HepG2 (cell line): ENCODE data around the gene HMGN4. TPM values are rescaled to one million over a fixed set of nuclear protein-coding genes. Genes with fewer than 3 reads are reported as not detected.
A peak's percentile ranks its signal among the peaks of the same experiment; 100 is the strongest.

Source experiments
- GATAD2A ChIP-seq: IDR thresholded peaks from 2 replicates; pipeline ENCODE4 v1.6.1; 2016
- HOXA7 ChIP-seq: sonication (generic); formaldehyde crosslinking; IDR thresholded peaks from 2 replicates; pipeline ENCODE4 v1.8.1; 2022; ENCODE audit warnings: mild to moderate bottlenecking, missing genetic modification reagents, moderate library complexity
- KLF15 ChIP-seq: sonication (generic); formaldehyde crosslinking; IDR thresholded peaks from 2 replicates; pipeline ENCODE4 v1.8.1; 2023; ENCODE audit warnings: borderline replicate concordance, mild to moderate bottlenecking, inconsistent platforms, missing genetic modification reagents, mixed read lengths
- MYC ChIP-seq: sonication (generic); formaldehyde crosslinking; IDR thresholded peaks from 2 replicates; pipeline ENCODE4 v1.9.0; 2021; ENCODE audit warnings: missing genetic modification reagents, borderline replicate concordance
- NFE2 ChIP-seq: sonication (generic); formaldehyde crosslinking; IDR thresholded peaks from 2 replicates; pipeline ENCODE4 v1.4.0; 2020; ENCODE audit warnings: missing genetic modification reagents
- PLRG1 ChIP-seq: fragments of 450-650 bp; conservative IDR thresholded peaks from 2 replicates; pipeline ENCODE4 v1.6.1; 2016
- PPARG ChIP-seq: conservative IDR thresholded peaks from 2 replicates; pipeline ENCODE4 v1.6.1; 2016; ENCODE audit warnings: missing biosample characterization, missing genetic modification reagents
- PRMT3 ChIP-seq: sonication (generic); formaldehyde crosslinking; IDR thresholded peaks from 2 replicates; pipeline ENCODE4 v1.8.1; 2022; ENCODE audit warnings: low read depth, mild to moderate bottlenecking, moderate library complexity, missing genetic modification reagents, borderline replicate concordance
- RFX5 ChIP-seq: IDR thresholded peaks from 2 replicates; pipeline ENCODE4 v1.6.1; 2011; ENCODE audit warnings: low read depth, low read length, improper control_type of control experiment
- SIN3B ChIP-seq: fragments of 150-350 bp; IDR thresholded peaks from 2 replicates; pipeline ENCODE4 v1.6.1; 2014; ENCODE audit warnings: low read length
- TCF12 ChIP-seq, 2 experiments: fragments of 450-650 bp in 1 of 2; sonication (generic) in 1 of 2; formaldehyde crosslinking in 1 of 2; IDR thresholded peaks; 2 replicates each; pipeline versions ENCODE4 v1.6.1 to v1.8.0; 2017 to 2022; ENCODE audit warnings: antibody characterized with exemption in 1 of 2, mild to moderate bottlenecking in 1 of 2, missing genetic modification reagents in 1 of 2, moderate library complexity in 1 of 2
- TSC22D2 ChIP-seq: sonication (generic); formaldehyde crosslinking; IDR thresholded peaks from 2 replicates; pipeline ENCODE4 v1.5.1; 2020; ENCODE audit warnings: missing genetic modification reagents, mild to moderate bottlenecking, borderline replicate concordance
- XBP1 ChIP-seq: sonication (generic); formaldehyde crosslinking; IDR thresholded peaks from 2 replicates; pipeline ENCODE4 v1.5.0; 2020; ENCODE audit warnings: missing genetic modification reagents
- ZEB1 ChIP-seq: IDR thresholded peaks from 2 replicates; pipeline ENCODE4 v1.6.1; 2012; ENCODE audit warnings: mild to moderate bottlenecking, low read depth, inconsistent platforms; ENCODE audit not compliant: insufficient replicate concordance
- ZNF3 ChIP-seq: IDR thresholded peaks from 2 replicates; pipeline ENCODE4 v1.7.0; 2017; ENCODE audit warnings: inconsistent platforms
- ZNF30 ChIP-seq: sonication (generic); formaldehyde crosslinking; IDR thresholded peaks from 2 replicates; pipeline ENCODE4 v1.5.0; 2020; ENCODE audit warnings: mild to moderate bottlenecking, missing genetic modification reagents
- ZNF557 ChIP-seq: sonication (generic); formaldehyde crosslinking; IDR thresholded peaks from 2 replicates; pipeline ENCODE4 v1.4.0; 2020; ENCODE audit warnings: missing genetic modification reagents
- ZNF777 ChIP-seq: sonication (generic); formaldehyde crosslinking; IDR thresholded peaks from 2 replicates; pipeline ENCODE4 v1.4.0; 2020; ENCODE audit warnings: missing genetic modification reagents
- ZNF850 ChIP-seq: sonication (generic); formaldehyde crosslinking; conservative IDR thresholded peaks from 2 replicates; pipeline ENCODE4 v1.9.0; 2021; ENCODE audit warnings: mild to moderate bottlenecking, missing genetic modification reagents
- ZSCAN31 ChIP-seq: sonication (generic); formaldehyde crosslinking; IDR thresholded peaks from 2 replicates; pipeline ENCODE4 v1.5.0; 2020; ENCODE audit warnings: low read depth, mild to moderate bottlenecking, missing genetic modification reagents
- polyA plus RNA-seq, 8 experiments: library from polyadenylated mRNA; depleted of rRNA in 3 of 8; stranded (reverse) in 7 of 8; unstranded in 1 of 8; fragments of >200 nt; fragmentation: Illumina TruSeq in 4 of 8; extraction: Trizol in 4 of 8; gene quantifications; 2 replicates each; pipeline versions ENCODE4 v1.2.1 to v1.2.3, GENCODE V29; 2011 to 2016; ENCODE audit warnings: low read depth in 4 of 8, missing spikeins in 1 of 8, mixed read lengths in 1 of 8; ENCODE audit not compliant: insufficient read depth in 1 of 8
- total RNA-seq, 5 experiments: library from RNA; depleted of rRNA; stranded (reverse); fragments of >200 nt; fragmentation: Illumina TruSeq; extraction: Trizol; gene quantifications; 2 replicates each; pipeline ENCODE4 v1.2.3, GENCODE V29; 2016; ENCODE audit warnings: low read depth in 1 of 5
- TF ChIP-seq, protein P1 (sequence below): sonication (generic); formaldehyde crosslinking; IDR thresholded peaks from 2 replicates; pipeline ENCODE4 v1.8.0; 2022; ENCODE audit warnings: mild to moderate bottlenecking, missing genetic modification reagents, moderate library complexity
- TF ChIP-seq, protein P2 (sequence below): sonication (generic); formaldehyde crosslinking; IDR thresholded peaks from 2 replicates; pipeline ENCODE4 v1.5.0; 2020; ENCODE audit warnings: missing genetic modification reagents, mild to moderate bottlenecking, borderline replicate concordance
- TF ChIP-seq, protein P3 (sequence below): sonication (generic); formaldehyde crosslinking; IDR thresholded peaks from 2 replicates; pipeline ENCODE4 v1.4.0; 2020; ENCODE audit warnings: missing genetic modification reagents
- TF ChIP-seq, protein P4 (sequence below): sonication (generic); formaldehyde crosslinking; IDR thresholded peaks from 2 replicates; pipeline ENCODE4 v1.5.0; 2020; ENCODE audit warnings: mild to moderate bottlenecking, missing genetic modification reagents, moderate library complexity

Gene HMGN4
- total and polyA plus RNA-seq, 2 of the 13 experiments (the other 11 are each of a cell fraction or from before 2014, with no cell fraction given): 39.9 to 52.1 TPM

DNA sequence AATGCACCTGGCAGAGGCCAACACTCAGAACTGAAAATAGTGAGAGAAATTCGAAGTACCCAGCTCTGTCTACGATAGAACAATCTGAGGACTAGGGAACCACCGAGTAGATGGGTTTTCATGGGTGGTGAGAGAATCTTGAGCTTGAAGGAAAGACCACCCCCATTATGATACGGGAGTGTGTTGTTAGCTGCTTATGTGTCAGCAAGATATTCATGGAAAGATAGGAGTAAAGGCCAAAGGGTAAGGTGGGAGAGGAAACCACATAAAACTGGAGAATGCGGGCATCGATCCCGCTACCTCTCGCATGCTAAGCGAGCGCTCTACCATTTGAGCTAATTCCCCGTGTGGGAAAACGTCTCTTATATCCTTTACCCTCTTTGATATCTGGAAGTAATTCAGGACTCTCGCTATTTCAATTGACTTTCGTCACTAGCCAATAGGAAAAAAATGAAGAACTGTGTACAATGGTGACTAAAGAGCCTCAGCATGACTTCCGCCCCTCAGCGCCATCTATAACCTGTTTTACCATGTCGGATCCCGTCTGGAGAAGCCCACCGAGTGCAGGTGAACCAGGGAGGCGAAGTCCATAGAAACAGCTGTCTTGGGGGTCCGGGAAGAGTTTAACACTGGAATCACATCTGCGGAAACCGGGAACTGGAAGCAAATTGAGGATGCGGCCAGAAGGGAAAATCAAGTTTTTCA lies 33.6 kb downstream of the HMGN4 start (continued):
- TF ChIP-seq NFE2 (CRISPR knock-in tag): no peak
- TF ChIP-seq MYC (CRISPR knock-in tag): no peak
- peak; percentile 51; the same call in 1 of the 2 replicates for TF ChIP-seq ZSCAN31 (CRISPR knock-in tag)
- TF ChIP-seq RFX5: no peak
- TF ChIP-seq KLF15 (CRISPR knock-in tag): no peak
- TF ChIP-seq, protein P1, sequence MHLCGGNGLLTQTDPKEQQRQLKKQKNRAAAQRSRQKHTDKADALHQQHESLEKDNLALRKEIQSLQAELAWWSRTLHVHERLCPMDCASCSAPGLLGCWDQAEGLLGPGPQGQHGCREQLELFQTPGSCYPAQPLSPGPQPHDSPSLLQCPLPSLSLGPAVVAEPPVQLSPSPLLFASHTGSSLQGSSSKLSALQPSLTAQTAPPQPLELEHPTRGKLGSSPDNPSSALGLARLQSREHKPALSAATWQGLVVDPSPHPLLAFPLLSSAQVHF (CRISPR knock-in tag): no peak
- TF ChIP-seq ZNF777 (CRISPR knock-in tag): no peak
- TF ChIP-seq SIN3B: no peak
- TF ChIP-seq, protein P2, sequence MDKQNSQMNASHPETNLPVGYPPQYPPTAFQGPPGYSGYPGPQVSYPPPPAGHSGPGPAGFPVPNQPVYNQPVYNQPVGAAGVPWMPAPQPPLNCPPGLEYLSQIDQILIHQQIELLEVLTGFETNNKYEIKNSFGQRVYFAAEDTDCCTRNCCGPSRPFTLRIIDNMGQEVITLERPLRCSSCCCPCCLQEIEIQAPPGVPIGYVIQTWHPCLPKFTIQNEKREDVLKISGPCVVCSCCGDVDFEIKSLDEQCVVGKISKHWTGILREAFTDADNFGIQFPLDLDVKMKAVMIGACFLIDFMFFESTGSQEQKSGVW: no peak
- no peak for TF ChIP-seq ZNF30
- TF ChIP-seq ZEB1: no peak
- 0 out of 2 replicates have a peak, but pooled peaks have one; percentile 73 for TF ChIP-seq ZNF3 (CRISPR knock-in tag)
- TF ChIP-seq HOXA7 (CRISPR knock-in tag): no peak
- TF ChIP-seq, protein P3, sequence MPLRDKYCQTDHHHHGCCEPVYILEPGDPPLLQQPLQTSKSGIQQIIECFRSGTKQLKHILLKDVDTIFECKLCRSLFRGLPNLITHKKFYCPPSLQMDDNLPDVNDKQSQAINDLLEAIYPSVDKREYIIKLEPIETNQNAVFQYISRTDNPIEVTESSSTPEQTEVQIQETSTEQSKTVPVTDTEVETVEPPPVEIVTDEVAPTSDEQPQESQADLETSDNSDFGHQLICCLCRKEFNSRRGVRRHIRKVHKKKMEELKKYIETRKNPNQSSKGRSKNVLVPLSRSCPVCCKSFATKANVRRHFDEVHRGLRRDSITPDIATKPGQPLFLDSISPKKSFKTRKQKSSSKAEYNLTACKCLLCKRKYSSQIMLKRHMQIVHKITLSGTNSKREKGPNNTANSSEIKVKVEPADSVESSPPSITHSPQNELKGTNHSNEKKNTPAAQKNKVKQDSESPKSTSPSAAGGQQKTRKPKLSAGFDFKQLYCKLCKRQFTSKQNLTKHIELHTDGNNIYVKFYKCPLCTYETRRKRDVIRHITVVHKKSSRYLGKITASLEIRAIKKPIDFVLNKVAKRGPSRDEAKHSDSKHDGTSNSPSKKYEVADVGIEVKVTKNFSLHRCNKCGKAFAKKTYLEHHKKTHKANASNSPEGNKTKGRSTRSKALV (CRISPR knock-in tag): no peak
- TF ChIP-seq GATAD2A (CRISPR knock-in tag): peak; percentile 95
- TF ChIP-seq TCF12 (IDR thresholded peaks at IDR 0.05): no peak
- no peak for TF ChIP-seq TCF12 (CRISPR knock-in tag; IDR thresholded peaks at IDR 0.05)
- no peak for TF ChIP-seq PRMT3
- TF ChIP-seq PPARG (CRISPR knock-in tag): peak; percentile 93
- TF ChIP-seq ZNF850 (CRISPR knock-in tag): no peak
- TF ChIP-seq XBP1 (CRISPR knock-in tag): no peak
- TF ChIP-seq ZNF557 (CRISPR knock-in tag): peak; percentile 43; the same call in 1 of the 2 replicates
- TF ChIP-seq PLRG1: no peak
- TF ChIP-seq TSC22D2: peak; percentile 73; the same call in 1 of the 2 replicates
- TF ChIP-seq, protein P4, sequence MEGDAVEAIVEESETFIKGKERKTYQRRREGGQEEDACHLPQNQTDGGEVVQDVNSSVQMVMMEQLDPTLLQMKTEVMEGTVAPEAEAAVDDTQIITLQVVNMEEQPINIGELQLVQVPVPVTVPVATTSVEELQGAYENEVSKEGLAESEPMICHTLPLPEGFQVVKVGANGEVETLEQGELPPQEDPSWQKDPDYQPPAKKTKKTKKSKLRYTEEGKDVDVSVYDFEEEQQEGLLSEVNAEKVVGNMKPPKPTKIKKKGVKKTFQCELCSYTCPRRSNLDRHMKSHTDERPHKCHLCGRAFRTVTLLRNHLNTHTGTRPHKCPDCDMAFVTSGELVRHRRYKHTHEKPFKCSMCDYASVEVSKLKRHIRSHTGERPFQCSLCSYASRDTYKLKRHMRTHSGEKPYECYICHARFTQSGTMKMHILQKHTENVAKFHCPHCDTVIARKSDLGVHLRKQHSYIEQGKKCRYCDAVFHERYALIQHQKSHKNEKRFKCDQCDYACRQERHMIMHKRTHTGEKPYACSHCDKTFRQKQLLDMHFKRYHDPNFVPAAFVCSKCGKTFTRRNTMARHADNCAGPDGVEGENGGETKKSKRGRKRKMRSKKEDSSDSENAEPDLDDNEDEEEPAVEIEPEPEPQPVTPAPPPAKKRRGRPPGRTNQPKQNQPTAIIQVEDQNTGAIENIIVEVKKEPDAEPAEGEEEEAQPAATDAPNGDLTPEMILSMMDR (CRISPR knock-in tag): peak; percentile 30
